ENCODE data around the gene CEACAM7. TPM values are rescaled to one million over a fixed set of nuclear protein-coding genes. Genes with fewer than 3 reads are reported as not detected.

Gene CEACAM7
- total and polyA plus RNA-seq, 2 donors (not counting 1 experiment from before 2014, with no cell fraction given), result not detected

DNA sequence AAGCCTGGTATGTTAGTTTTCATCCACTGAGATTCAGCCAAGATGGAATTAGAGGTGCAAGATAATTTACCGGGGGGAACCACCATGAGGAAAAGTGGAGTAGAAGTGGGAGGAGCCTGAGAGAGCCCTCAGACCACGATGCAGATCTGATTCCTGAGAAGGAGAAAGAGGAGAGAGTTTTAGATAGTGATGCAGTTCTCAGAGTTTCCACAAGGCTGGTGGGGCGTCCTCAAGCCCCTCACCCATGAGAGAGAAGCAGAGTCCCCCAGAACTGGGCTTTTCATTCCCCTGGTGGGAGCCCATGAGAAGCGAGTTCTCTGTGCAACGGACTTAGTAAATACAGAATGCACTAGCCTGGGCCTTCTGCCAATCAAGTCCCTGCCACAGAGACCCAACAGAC is 38.4 kb upstream of the CEACAM7 start:
- Histone ChIP-seq H3K4me2 (replicated peaks; ENCODE audit: low read depth, low read length, poor library complexity, severe bottlenecking) (no peak overlapping the region), H3K27me3 (replicated peaks in 1 of 4; ENCODE audit: control extremely low read depth in 1 of 4, control insufficient read depth in 3 of 4, insufficient read depth in 4 of 4, low read length in 3 of 4) (peaks cover 0 to 23% (median 1%) of the 10 kb centered on the region in 4 experiments), H3K4me1 (ENCODE audit: control insufficient read depth in 2 of 2, insufficient read depth in 2 of 2, low read length in 2 of 2) (no peaks in the 10 kb centered on the region), H4K20me1 (ENCODE audit: control insufficient read depth, insufficient read depth, low read length, poor library complexity, severe bottlenecking) (no peaks in the 10 kb centered on the region), H3K9ac (ENCODE audit: low read length) (no peak overlapping the region), H3K4me3 (ENCODE audit: control extremely low read depth in 1 of 5, extremely low read depth in 1 of 5, insufficient read depth in 1 of 5, low read depth in 2 of 5, low read length in 4 of 5) (no peak overlapping the region), H3K79me2 (ENCODE audit: control insufficient read depth, insufficient read depth, low read length) (no peaks in the 10 kb centered on the region), H3K36me3 (replicated peaks in 1 of 2; ENCODE audit: control extremely low read depth in 1 of 2, control insufficient read depth in 1 of 2, extremely low read depth in 1 of 2, insufficient read depth in 2 of 2, low read length in 1 of 2) (no peaks in the 10 kb centered on the region), H2AFZ (ENCODE audit: insufficient read depth, low read depth, low read length, poor library complexity, severe bottlenecking) (no peak overlapping the region), H3K9me3 (ENCODE audit: control extremely low read depth in 1 of 3, control insufficient read depth in 2 of 3, insufficient read depth in 1 of 3, low read length in 2 of 3) (no peaks in the 10 kb centered on the region), H3K27ac (ENCODE audit: low read length in 2 of 2) (no peak overlapping the region)
- WGBS (ENCODE audit: insufficient coverage), result 57% methylated on average over 1 of the region's 5 CpGs
- Mint-ChIP-seq H3K27me3 (peaks cover 39% of the 10 kb centered on the region), H3K4me3 (no peak overlapping the region), H3K4me1 (no peaks in the 10 kb centered on the region), H3K27ac (no peak overlapping the region), H3K9me3 (ENCODE audit: insufficient read depth) (no peaks in the 10 kb centered on the region)
- no peak for ATAC-seq (ENCODE audit: low read depth)
- ChIA-PET POLR2A (no interaction called here), CTCF (interaction anchor here (1.0 kb wide), 1 partner anchor 20 kb away, joined by 3 read pairs; no protein-coding TSS in a partner anchor)
- intact Hi-C loops (cut with micrococcal nuclease), result no loop called here
- no peak for DNase-seq
- TF ChIP-seq, protein P1, sequence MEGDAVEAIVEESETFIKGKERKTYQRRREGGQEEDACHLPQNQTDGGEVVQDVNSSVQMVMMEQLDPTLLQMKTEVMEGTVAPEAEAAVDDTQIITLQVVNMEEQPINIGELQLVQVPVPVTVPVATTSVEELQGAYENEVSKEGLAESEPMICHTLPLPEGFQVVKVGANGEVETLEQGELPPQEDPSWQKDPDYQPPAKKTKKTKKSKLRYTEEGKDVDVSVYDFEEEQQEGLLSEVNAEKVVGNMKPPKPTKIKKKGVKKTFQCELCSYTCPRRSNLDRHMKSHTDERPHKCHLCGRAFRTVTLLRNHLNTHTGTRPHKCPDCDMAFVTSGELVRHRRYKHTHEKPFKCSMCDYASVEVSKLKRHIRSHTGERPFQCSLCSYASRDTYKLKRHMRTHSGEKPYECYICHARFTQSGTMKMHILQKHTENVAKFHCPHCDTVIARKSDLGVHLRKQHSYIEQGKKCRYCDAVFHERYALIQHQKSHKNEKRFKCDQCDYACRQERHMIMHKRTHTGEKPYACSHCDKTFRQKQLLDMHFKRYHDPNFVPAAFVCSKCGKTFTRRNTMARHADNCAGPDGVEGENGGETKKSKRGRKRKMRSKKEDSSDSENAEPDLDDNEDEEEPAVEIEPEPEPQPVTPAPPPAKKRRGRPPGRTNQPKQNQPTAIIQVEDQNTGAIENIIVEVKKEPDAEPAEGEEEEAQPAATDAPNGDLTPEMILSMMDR (IDR thresholded peaks at IDR 0.05), result no peak
- no peak for TF ChIP-seq EZH2 (IDR thresholded peaks at IDR 0.05; ENCODE audit: borderline replicate concordance, insufficient read depth, low read depth, low read length, poor library complexity, severe bottlenecking)

DNA sequence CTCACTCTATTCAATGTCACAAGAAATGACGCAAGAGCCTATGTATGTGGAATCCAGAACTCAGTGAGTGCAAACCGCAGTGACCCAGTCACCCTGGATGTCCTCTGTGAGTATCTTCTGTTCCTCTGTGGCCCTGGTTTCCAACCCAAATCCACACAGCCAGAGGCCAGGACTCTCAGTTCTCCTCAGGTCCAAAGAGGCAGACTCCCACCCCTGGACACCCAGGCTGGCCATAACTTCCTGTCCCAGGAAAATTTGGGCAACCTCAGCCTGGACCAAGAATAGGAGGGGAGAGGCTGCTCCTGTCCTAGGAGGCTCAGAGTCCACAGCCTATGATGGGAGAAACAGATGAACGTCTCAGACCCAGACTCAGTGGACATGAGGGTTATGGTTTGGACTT is 32.0 kb upstream of the CEACAM7 start:
- DNase-seq (no peak), ATAC-seq (ENCODE audit: low read depth) (no peak)
- ChIA-PET CTCF (no interaction called here), POLR2A (no interaction called here)
- H4K20me1 ChIP-seq (ENCODE audit: control insufficient read depth, insufficient read depth, low read length, poor library complexity, severe bottlenecking), result no peaks in the 10 kb centered on the region
- no peak for TF ChIP-seq EZH2 (IDR thresholded peaks at IDR 0.05; ENCODE audit: borderline replicate concordance, insufficient read depth, low read depth, low read length, poor library complexity, severe bottlenecking)
- TF ChIP-seq, protein P1 (IDR thresholded peaks at IDR 0.05), result no peak
- H3K4me3 ChIP-seq (ENCODE audit: control extremely low read depth in 1 of 5, extremely low read depth in 1 of 5, insufficient read depth in 1 of 5, low read depth in 2 of 5, low read length in 4 of 5), result no peak overlapping the region
- Mint-ChIP-seq H3K9me3 (ENCODE audit: insufficient read depth) (no peaks in the 10 kb centered on the region), H3K27ac (no peak overlapping the region), H3K4me1 (no peaks in the 10 kb centered on the region), H3K4me3 (no peak overlapping the region), H3K27me3 (peaks cover 38% of the 10 kb centered on the region)
- H2AFZ ChIP-seq (ENCODE audit: insufficient read depth, low read depth, low read length, poor library complexity, severe bottlenecking), result no peak overlapping the region
- peaks cover 0 to 22% (median 3%) of the 10 kb centered on the region in 4 experiments for H3K27me3 ChIP-seq (replicated peaks in 1 of 4; ENCODE audit: control extremely low read depth in 1 of 4, control insufficient read depth in 3 of 4, insufficient read depth in 4 of 4, low read length in 3 of 4)
- no peaks in the 10 kb centered on the region for H3K9me3 ChIP-seq (ENCODE audit: control extremely low read depth in 1 of 3, control insufficient read depth in 2 of 3, insufficient read depth in 1 of 3, low read length in 2 of 3)
- H3K27ac ChIP-seq (ENCODE audit: low read length in 2 of 2), result no peak overlapping the region
- intact Hi-C loops (cut with micrococcal nuclease), result no loop called here
- H3K4me2 ChIP-seq (replicated peaks; ENCODE audit: low read depth, low read length, poor library complexity, severe bottlenecking), result no peak overlapping the region
- 95% methylated on average over 2 of the region's 3 CpGs for WGBS (ENCODE audit: insufficient coverage)
- H3K9ac ChIP-seq (ENCODE audit: low read length), result no peak overlapping the region
- no peaks in the 10 kb centered on the region for H3K36me3 ChIP-seq (replicated peaks in 1 of 2; ENCODE audit: control extremely low read depth in 1 of 2, control insufficient read depth in 1 of 2, extremely low read depth in 1 of 2, insufficient read depth in 2 of 2, low read length in 1 of 2)
- H3K79me2 ChIP-seq (ENCODE audit: control insufficient read depth, insufficient read depth, low read length), result no peaks in the 10 kb centered on the region
- no peaks in the 10 kb centered on the region for H3K4me1 ChIP-seq (ENCODE audit: control insufficient read depth in 2 of 2, insufficient read depth in 2 of 2, low read length in 2 of 2)

Measured in B cell (primary cell).